ENCODE measurements around the gene NTM.

Gene NTM

GRCh38 chr11:132123854-132124835 is 753.7 kb downstream of the NTM start:
- DNase-seq: no peak

DNA sequence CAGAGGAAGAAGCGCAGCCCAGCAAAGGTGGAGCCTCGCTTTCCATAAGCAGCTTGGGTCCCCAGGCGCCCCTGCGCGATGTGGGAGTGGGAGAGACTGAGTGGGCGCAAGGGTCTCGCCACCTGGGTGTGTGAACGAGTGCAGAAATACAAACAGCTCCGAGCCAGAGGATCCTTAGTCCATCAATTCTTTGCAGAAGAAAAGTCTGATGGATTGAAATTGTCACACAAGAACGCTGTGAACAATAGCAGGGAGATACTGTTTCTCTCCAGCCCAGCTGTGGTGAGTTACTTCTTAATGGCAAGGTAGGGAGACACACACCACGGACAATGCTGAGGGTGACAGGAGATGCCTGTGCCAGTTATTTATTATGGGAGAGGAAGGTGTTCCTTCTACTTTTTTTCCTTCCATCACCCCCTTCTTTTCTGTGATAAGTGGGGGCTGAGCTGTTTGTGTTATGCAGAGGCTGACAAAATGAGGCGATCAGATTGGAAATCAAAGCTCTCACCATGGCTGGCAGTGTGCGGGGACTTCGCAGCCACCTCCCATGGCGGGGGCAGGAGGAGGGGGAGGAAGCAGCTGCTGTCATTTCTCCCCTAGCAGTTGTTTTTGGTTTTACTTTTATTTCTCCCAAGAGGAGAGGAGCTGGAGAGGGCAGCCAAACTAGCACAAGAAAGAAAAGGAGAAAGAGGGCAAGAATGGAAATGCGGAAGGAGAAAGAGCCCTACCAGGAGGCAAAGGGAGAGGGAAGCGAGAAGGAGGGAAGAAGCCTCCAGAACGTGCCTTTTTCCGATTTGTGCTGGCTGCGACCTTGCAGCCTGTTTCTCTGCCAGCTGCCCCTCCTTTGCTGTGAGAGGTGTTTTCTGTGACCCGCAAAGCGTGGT is 755.8 kb downstream of the NTM start:
- DNase-seq: peak in 28 of 58 donors; percentile 6 to 65 (median 25)

GRCh38 chr11:132126973-132127899 is 756.8 kb downstream of the NTM start:
- peak in 51 of 58 donors; percentile 11 to 79 (median 41) for DNase-seq

GRCh38 chr11:132127900-132128288 is 757.5 kb downstream of the NTM start:
- no peak for DNase-seq

- peak in 2 of 58 donors; percentile 10 to 32 for DNase-seq
Measured at GRCh38 chr11:132131047-132131446, 760.6 kb downstream of the NTM start.

GRCh38 chr11:132131961-132132360 is 761.5 kb downstream of the NTM start:
- DNase-seq: no peak

DNA sequence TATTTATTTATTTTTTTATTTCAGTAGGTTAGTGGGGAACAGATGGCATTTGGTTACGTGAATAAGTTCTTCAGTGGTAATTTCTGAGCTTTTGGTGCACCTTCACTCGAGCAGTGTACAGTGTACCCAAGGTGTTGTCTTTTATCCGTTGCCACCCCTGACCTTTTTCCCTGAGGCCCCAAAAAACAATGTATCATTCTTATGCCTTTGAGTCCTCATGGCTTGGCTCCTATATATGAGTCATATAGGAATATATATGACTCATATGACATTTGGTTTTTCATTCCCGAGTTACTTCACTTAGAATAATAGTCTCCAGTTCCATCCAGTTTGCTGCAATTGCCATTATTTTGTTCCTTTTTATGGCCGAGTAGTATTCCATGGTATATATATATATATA is 763.9 kb downstream of the NTM start:
- no peak for DNase-seq

DNA sequence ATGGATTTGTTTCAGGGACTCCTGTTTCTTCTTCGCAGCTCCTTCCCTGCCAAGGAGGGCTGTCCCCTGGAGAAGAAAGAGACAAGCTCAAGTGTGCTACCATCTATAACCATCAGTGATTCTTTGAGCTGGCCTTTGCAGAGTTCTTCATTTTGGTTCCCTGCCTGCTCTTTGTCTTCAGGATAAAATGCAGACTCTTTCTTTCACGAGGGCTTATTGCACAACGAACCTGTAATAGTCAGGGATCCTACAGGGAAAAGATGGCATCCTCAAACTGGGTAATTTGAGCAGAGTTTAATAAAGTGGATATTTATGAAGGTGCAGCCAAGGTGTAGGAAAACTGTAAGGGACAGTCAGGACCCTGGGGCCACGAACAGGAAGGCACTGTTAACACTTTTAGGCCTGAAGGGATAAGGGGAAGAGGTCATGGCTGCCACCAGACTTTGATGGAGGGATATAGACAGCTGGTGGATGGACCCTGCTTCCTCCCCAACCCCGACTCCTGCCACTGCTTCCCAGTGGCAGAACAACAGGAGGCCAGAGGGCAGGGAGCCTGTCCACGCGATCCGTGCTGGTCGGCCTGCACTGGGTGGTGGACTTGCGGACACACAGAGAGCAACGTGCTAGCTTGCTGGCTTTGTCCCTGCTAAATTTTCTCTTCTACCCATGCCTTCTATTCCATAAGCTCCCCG is 767.0 kb downstream of the NTM start:
- DNase-seq: no peak

DNA sequence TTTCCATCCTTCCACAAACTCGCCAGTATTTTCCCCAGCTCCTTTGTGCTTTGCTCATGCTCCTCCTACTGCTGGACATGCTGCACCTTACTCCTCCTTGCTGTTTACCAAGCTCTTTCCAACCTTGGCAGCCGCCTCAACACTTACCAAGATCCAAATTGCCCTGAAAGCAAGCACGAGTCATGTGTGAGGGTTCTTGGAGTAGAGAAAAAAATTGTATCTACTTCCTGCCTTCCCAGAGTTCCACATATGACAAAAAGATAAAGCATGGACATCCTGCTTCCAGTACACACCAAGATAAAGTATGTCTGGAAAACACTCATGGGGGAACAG is 767.5 kb downstream of the NTM start:
- peak in 5 of 58 donors; percentile 3 to 31 (median 16) for DNase-seq

- DNase-seq: no peak
Measured at GRCh38 chr11:132139181-132139580, 768.8 kb downstream of the NTM start.

GRCh38 chr11:132140056-132140455 is 769.6 kb downstream of the NTM start:
- DNase-seq: no peak

DNA sequence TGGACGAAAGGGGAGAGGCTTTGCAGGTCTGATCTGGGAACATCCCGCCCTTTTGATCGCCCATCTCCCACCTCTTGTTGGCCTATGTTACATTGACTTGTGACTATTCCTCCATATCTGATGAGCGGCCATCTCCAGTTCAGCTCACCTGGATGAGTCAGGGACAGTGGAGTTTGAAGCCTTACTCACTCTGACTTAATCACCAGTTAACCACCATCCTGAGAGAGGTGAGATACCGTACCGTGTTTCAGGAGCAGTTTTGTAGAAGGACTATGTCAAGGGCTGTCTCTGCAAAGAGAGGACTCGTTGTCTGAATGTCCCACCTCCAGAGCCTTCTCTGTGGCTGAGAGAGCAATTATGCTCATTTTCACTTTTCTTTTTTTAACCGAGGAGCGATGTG is 771.7 kb downstream of the NTM start:
- no peak for DNase-seq

DNA sequence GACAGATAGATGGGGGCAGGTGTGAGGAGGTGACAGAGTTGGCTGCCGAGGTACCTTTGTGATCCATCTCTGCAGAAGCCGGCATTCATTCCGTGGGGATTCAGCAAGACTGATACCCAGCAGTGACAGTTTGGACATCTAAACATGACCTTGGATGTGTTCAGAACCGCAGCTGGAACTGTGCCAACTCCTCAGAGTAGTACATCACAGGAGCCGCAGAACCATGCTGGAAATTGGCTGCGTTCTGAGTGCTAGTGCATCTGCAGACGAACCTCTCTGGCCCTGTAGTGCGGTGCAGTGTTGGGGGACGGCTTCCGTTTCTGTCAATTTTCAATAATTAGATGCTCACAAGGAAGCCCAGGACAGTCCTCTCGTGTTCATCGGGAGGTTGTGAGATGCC is 772.1 kb downstream of the NTM start:
- DNase-seq: peak in 2 of 58 donors; percentile 12 to 28

DNA sequence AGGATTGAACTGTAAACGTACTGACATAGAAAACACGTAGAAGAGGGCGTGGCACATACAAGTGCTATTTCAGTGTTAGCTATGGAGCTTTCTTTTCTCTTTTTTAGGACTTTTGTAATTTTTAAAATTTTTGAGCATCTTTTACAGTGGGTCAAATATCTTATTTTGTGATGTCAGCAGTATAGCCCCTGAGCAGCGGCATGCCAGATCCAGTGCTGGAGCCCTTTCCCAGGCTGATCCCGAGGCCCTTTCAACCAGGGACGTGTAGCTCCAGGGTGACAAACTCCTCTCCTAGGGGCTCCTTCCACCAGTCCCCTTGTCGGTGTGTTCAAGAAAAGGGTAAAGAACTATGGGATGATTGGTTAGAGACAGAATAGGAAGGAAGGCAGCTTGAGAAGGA is 777.0 kb downstream of the NTM start:
- DNase-seq: no peak

DNA sequence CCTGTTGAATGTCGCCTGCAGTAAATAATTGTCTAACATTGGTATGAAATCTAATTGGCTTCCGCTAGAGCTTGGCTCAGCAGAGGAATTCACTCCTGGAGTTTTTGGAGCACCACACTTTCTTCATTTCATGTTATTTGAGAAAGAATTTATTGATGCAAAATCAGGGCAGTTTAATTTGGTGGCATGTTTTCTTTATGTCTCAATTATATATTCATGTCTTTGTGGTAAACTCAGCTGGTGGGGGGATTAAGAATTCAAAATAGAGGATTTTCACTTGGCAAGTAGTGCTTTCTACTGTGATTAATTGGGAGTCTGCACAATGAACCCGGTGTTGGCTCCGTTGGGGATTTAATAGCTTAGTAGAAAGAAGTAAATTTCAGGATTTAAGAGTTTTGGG is 784.4 kb downstream of the NTM start:
- no peak for DNase-seq

GRCh38 chr11:132158091-132158490 is 787.7 kb downstream of the NTM start:
- no peak for DNase-seq

DNA sequence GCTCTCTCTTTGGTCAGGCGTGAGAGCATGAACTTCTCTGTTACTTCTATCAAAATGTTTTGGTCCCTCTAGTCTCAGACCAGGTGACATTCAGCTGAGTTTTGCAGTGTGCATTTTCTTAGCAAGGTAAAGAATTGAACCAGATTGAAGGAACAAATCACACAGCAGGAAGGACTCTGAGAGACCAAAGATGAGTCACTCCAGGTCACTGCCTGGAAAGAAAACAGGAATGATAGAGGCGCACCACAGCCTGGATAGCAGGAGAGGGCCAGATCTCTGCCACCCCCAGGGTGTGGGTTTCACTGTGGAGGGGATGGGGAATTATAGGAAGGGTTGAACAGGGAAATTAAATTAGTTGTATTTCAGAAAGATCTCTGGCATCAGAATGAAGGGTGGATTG is 788.3 kb downstream of the NTM start:
- DNase-seq: no peak

DNA sequence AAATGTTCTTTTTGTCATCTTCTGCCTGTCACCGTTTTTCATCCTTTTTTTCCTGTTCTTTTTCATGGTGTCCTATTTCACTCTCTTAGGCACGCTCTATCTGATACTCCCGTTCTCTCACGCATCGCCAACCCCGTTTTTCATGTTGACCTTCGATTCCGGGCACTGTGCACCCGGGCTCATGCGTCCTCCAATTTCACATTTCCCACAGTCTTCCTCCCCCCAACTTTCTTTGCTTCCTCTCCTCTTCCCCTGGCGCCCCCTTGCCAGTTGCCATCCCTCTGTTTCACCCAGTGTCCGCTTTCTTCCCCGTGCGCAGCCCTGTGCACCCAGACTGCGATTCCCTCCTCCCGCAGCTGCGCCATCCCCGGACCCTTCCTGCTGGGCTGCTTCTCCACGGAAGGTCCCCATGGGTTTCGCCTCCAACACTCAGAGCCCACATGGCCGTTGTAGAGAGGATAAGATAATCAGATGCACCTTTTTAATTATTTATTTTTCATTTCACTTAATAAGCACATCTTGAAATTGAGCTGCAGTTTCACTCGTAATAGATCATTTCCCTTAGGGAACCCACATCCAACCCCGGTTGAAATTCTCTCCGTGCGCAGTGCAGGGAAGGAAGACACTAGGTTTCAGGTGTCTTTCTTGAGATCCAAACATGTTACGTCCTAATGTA is 791.1 kb downstream of the NTM start:
- no peak for DNase-seq

DNA sequence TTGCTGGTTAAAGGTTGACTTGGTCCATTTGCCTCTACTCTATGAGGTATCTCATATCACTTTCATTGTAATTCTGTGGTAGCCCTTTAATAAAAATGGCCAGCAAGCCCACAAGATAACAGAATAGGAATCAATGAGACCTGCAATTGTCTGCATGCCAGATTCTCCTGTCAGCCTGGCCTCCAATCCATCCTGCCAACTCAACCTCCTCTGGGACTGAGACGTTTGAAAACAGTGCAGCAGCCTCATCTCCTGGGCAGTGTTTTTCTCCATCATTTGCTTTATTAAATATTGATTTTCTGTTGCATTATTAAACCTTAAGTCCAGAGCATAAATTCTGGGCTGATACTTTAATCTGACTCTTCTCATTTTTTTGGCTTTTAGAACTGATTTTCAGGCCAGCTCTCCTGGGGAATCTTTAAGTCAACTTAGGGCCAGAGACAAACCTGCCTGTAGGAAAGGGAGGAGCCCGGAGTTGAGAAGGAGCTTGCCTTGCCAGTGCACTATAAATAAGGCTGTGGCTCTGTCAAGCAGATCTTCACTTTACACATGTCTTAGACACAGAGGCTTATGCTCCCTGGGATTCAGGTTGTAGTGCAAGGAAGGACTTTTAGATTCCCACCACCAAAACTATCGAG is 798.0 kb downstream of the NTM start:
- DNase-seq: no peak
